ENCODE data around the gene HFE.
A peak's percentile ranks its signal among the peaks of the same experiment; 100 is the strongest.
"Not testable (repeated sequence)": the region's sequence is repeated elsewhere in the genome, so short reads cannot be mapped to it uniquely, and the experiment has no call there.

Gene HFE, protein sequence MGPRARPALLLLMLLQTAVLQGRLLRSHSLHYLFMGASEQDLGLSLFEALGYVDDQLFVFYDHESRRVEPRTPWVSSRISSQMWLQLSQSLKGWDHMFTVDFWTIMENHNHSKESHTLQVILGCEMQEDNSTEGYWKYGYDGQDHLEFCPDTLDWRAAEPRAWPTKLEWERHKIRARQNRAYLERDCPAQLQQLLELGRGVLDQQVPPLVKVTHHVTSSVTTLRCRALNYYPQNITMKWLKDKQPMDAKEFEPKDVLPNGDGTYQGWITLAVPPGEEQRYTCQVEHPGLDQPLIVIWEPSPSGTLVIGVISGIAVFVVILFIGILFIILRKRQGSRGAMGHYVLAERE

DNA sequence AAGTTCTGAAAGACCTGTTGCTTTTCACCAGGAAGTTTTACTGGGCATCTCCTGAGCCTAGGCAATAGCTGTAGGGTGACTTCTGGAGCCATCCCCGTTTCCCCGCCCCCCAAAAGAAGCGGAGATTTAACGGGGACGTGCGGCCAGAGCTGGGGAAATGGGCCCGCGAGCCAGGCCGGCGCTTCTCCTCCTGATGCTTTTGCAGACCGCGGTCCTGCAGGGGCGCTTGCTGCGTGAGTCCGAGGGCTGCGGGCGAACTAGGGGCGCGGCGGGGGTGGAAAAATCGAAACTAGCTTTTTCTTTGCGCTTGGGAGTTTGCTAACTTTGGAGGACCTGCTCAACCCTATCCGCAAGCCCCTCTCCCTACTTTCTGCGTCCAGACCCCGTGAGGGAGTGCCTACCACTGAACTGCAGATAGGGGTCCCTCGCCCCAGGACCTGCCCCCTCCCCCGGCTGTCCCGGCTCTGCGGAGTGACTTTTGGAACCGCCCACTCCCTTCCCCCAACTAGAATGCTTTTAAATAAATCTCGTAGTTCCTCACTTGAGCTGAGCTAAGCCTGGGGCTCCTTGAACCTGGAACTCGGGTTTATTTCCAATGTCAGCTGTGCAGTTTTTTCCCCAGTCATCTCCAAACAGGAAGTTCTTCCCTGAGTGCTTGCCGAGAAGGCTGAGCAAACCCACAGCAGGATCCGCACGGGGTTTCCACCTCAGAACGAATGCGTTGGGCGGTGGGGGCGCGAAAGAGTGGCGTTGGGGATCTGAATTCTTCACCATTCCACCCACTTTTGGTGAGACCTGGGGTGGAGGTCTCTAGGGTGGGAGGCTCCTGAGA, at the start of gene HFE:
TSS of gene HFE (plus strand) at position 146 of the 832 bp plus-strand sequence. CDS start at position 158, 12 bp downstream.
- WGBS (ENCODE audit: insufficient coverage, insufficient read length) = no CpG with 5 or more reads among the region's 41 CpGs
- Histone ChIP-seq H3K27me3 (ENCODE audit: control insufficient read depth, insufficient read depth, low read length) (peaks cover 1% of the 10 kb centered on the region; the same call in 1 of the 2 replicates), H3K36me3 (ENCODE audit: control insufficient read depth, insufficient read depth, low read length) (no peaks in the 10 kb centered on the region), H3K4me3 (ENCODE audit: low read length) (peak within 1 kb of the TSS; percentile 64; the same call in 1 of the 2 replicates), H3K4me1 (ENCODE audit: control insufficient read depth, insufficient read depth, low read length) (0 out of 2 replicates have a peak, but pooled peaks cover 2% of the 10 kb centered on the region), H3K9me3 (ENCODE audit: control insufficient read depth, insufficient read depth, low read length) (no peaks in the 10 kb centered on the region), H3K27ac (ENCODE audit: low read length) (no peak within 1 kb of the TSS)
- no peak for DNase-seq (ENCODE audit: low read depth, low spot score)

- WGBS (ENCODE audit: insufficient coverage, insufficient read length) = no CpG with 5 or more reads among the region's 1 CpG
- no peaks in the 10 kb centered on the region for H3K27me3 ChIP-seq (ENCODE audit: control insufficient read depth, insufficient read depth, low read length)
- no peaks in the 10 kb centered on the region for H3K9me3 ChIP-seq (ENCODE audit: control insufficient read depth, insufficient read depth, low read length)
- H3K36me3 ChIP-seq (ENCODE audit: control insufficient read depth, insufficient read depth, low read length) = no peaks in the 10 kb centered on the region
- no peak overlapping the region for H3K4me3 ChIP-seq (ENCODE audit: low read length)
- H3K4me1 ChIP-seq (ENCODE audit: control insufficient read depth, insufficient read depth, low read length) = 0 out of 2 replicates have a peak, but pooled peaks cover 1% of the 10 kb centered on the region
- DNase-seq (ENCODE audit: low read depth, low spot score) = no peak
- H3K27ac ChIP-seq (ENCODE audit: low read length) = no peak overlapping the region
Observed at GRCh38 chr6:26041946-26042345, 45.3 kb upstream of the HFE start.

- H3K9me3 ChIP-seq (ENCODE audit: control insufficient read depth, insufficient read depth, low read length) = no peaks in the 10 kb centered on the region
- no peak overlapping the region for H3K27ac ChIP-seq (ENCODE audit: low read length)
- DNase-seq (ENCODE audit: low read depth, low spot score) = no peak
- H3K27me3 ChIP-seq (ENCODE audit: control insufficient read depth, insufficient read depth, low read length) = no peaks in the 10 kb centered on the region
- H3K4me3 ChIP-seq (ENCODE audit: low read length) = no peak overlapping the region
- no CpG with 5 or more reads among the region's 32 CpGs for WGBS (ENCODE audit: insufficient coverage, insufficient read length)
- H3K36me3 ChIP-seq (ENCODE audit: control insufficient read depth, insufficient read depth, low read length) = no peaks in the 10 kb centered on the region
- H3K4me1 ChIP-seq (ENCODE audit: control insufficient read depth, insufficient read depth, low read length) = peaks cover 3% of the 10 kb centered on the region; the same call in 1 of the 2 replicates
Observed at GRCh38 chr6:26043384-26044139, 43.7 kb upstream of the HFE start.

- H3K9me3 ChIP-seq (ENCODE audit: control insufficient read depth, insufficient read depth, low read length) = no peaks in the 10 kb centered on the region
- WGBS (ENCODE audit: insufficient coverage, insufficient read length) = no CpG with 5 or more reads among the region's 40 CpGs
- DNase-seq (ENCODE audit: low read depth, low spot score) = no peak
- H3K4me1 ChIP-seq (ENCODE audit: control insufficient read depth, insufficient read depth, low read length) = peaks cover 3% of the 10 kb centered on the region; the same call in 1 of the 2 replicates
- H3K27me3 ChIP-seq (ENCODE audit: control insufficient read depth, insufficient read depth, low read length) = no peaks in the 10 kb centered on the region
- H3K4me3 ChIP-seq (ENCODE audit: low read length) = no peak overlapping the region
- no peaks in the 10 kb centered on the region for H3K36me3 ChIP-seq (ENCODE audit: control insufficient read depth, insufficient read depth, low read length)
- no peak overlapping the region for H3K27ac ChIP-seq (ENCODE audit: low read length)
Observed at GRCh38 chr6:26044140-26045064, 42.8 kb upstream of the HFE start.

GRCh38 chr6:26045065-26045927, 41.9 kb upstream of the HFE start:
- peaks cover 3% of the 10 kb centered on the region; the same call in 1 of the 2 replicates for H3K4me1 ChIP-seq (ENCODE audit: control insufficient read depth, insufficient read depth, low read length)
- H3K27me3 ChIP-seq (ENCODE audit: control insufficient read depth, insufficient read depth, low read length) = no peaks in the 10 kb centered on the region
- H3K36me3 ChIP-seq (ENCODE audit: control insufficient read depth, insufficient read depth, low read length) = no peaks in the 10 kb centered on the region
- H3K9me3 ChIP-seq (ENCODE audit: control insufficient read depth, insufficient read depth, low read length) = no peaks in the 10 kb centered on the region
- no peak for DNase-seq (ENCODE audit: low read depth, low spot score)
- H3K27ac ChIP-seq (ENCODE audit: low read length) = no peak overlapping the region
- no peak overlapping the region for H3K4me3 ChIP-seq (ENCODE audit: low read length)
- WGBS (ENCODE audit: insufficient coverage, insufficient read length) = no CpG with 5 or more reads among the region's 47 CpGs

DNA sequence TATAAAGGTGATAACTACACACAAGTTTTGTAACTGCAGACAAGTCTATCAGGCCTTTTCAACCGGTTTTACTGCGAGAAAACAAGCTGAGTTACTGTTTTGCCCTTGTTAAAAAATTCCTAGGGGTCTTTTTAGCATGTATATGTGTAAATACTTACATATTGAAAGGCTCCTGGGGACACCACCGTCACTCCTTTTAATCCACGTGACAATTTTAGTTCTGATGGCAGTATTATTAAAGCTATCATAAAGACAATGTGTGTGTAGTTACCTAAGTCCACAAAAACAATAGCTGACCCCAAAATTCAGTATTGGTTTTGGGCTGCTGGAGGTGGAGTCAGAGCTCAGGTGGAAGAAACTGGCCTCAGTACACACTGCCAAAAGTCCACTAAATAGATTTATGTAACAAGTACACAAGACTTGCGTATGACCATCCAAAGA, 41.3 kb upstream of the HFE start:
- WGBS (ENCODE audit: insufficient coverage, insufficient read length) = no CpG with 5 or more reads among the region's 5 CpGs
- Histone ChIP-seq H3K36me3 (ENCODE audit: control insufficient read depth, insufficient read depth, low read length) (no peaks in the 10 kb centered on the region), H3K27me3 (ENCODE audit: control insufficient read depth, insufficient read depth, low read length) (no peaks in the 10 kb centered on the region), H3K27ac (ENCODE audit: low read length) (no peak overlapping the region), H3K9me3 (ENCODE audit: control insufficient read depth, insufficient read depth, low read length) (no peaks in the 10 kb centered on the region), H3K4me3 (ENCODE audit: low read length) (no peak overlapping the region), H3K4me1 (ENCODE audit: control insufficient read depth, insufficient read depth, low read length) (peaks cover 3% of the 10 kb centered on the region; the same call in 1 of the 2 replicates)
- DNase-seq (ENCODE audit: low read depth, low spot score) = no peak

- H3K4me3 ChIP-seq (ENCODE audit: low read length); H3K9me3 ChIP-seq (ENCODE audit: control insufficient read depth, insufficient read depth, low read length); H3K36me3 ChIP-seq (ENCODE audit: control insufficient read depth, insufficient read depth, low read length); H3K27ac ChIP-seq (ENCODE audit: low read length); DNase-seq (ENCODE audit: low read depth, low spot score); H3K27me3 ChIP-seq (ENCODE audit: control insufficient read depth, insufficient read depth, low read length); H3K4me1 ChIP-seq (ENCODE audit: control insufficient read depth, insufficient read depth, low read length): not testable (repeated sequence)
- 100% methylated on average over 1 of the region's 18 CpGs for WGBS (ENCODE audit: insufficient coverage, insufficient read length)
Observed at GRCh38 chr6:26047329-26047728, 39.9 kb upstream of the HFE start.

- no peak overlapping the region for H3K4me3 ChIP-seq (ENCODE audit: low read length)
- WGBS (ENCODE audit: insufficient coverage, insufficient read length) = no CpG with 5 or more reads among the region's 2 CpGs
- no peaks in the 10 kb centered on the region for H3K36me3 ChIP-seq (ENCODE audit: control insufficient read depth, insufficient read depth, low read length)
- H3K27me3 ChIP-seq (ENCODE audit: control insufficient read depth, insufficient read depth, low read length) = no peaks in the 10 kb centered on the region
- no peak for DNase-seq (ENCODE audit: low read depth, low spot score)
- peaks cover 3% of the 10 kb centered on the region; the same call in 1 of the 2 replicates for H3K4me1 ChIP-seq (ENCODE audit: control insufficient read depth, insufficient read depth, low read length)
- H3K27ac ChIP-seq (ENCODE audit: low read length) = no peak overlapping the region
- H3K9me3 ChIP-seq (ENCODE audit: control insufficient read depth, insufficient read depth, low read length) = no peaks in the 10 kb centered on the region
Observed at GRCh38 chr6:26048590-26048989, 38.6 kb upstream of the HFE start.
